SJSA1 (cell line): ENCODE data around the gene CPB1. TPM values are rescaled to one million over a fixed set of nuclear protein-coding genes. Genes with fewer than 3 reads are reported as not detected.
A peak's percentile ranks its signal among the peaks of the same experiment; 100 is the strongest.

ENCODE experiments used
- DNase-seq, 2 experiments: peaks; one replicate each; pipeline ENCODE4 v3.0.0-alpha.2; 2015 to 2020; ENCODE audit warnings: low spot score in 2 of 2, low read depth in 1 of 2
- H3K27ac ChIP-seq: fragments of 250-450 bp; sonication (Bioruptor Pico); 2 replicates; pipeline ENCODE4 v1.5.1; 2020; ENCODE audit warnings: mild to moderate bottlenecking, moderate library complexity
- H3K27me3 ChIP-seq: fragments of 250-450 bp; sonication (Bioruptor Pico); replicated peaks from 2 replicates; pipeline ENCODE4 v1.5.1; 2020; ENCODE audit warnings: mild to moderate bottlenecking, moderate library complexity
- H3K36me3 ChIP-seq: fragments of 250-450 bp; sonication (Bioruptor Pico); 2 replicates; pipeline ENCODE4 v1.5.1; 2020; ENCODE audit warnings: mild to moderate bottlenecking
- H3K4me1 ChIP-seq: fragments of 250-450 bp; sonication (Bioruptor Pico); replicated peaks from 2 replicates; pipeline ENCODE4 v1.6.1; 2021; ENCODE audit warnings: mild to moderate bottlenecking
- H3K4me3 ChIP-seq: fragments of 250-450 bp; sonication (Bioruptor Pico); 2 replicates; pipeline ENCODE4 v1.5.1; 2020; ENCODE audit warnings: mild to moderate bottlenecking
- H3K9me3 ChIP-seq: fragments of 250-450 bp; sonication (Bioruptor Pico); replicated peaks from 2 replicates; pipeline ENCODE4 v1.5.1; 2020; ENCODE audit warnings: mild to moderate bottlenecking
- total RNA-seq: library from RNA; depleted of rRNA; stranded (reverse); fragments of >200 nt; shearing (Covaris generic); gene quantifications from 2 replicates; pipeline ENCODE4 v1.2.3, GENCODE V29; 2014

CPB1 gene
- total RNA-seq, 1 experiment from 2014 or later, result not detected

GRCh38 chr3:148879256-148879655 lies 51.6 kb downstream of the CPB1 start:
- no peak for DNase-seq
- H3K36me3 ChIP-seq, result no peaks in the 10 kb centered on the region
- H3K4me1 ChIP-seq, result peaks cover 18% of the 10 kb centered on the region
- no peak overlapping the region for H3K4me3 ChIP-seq
- H3K27ac ChIP-seq, result no peak overlapping the region
- H3K9me3 ChIP-seq, result no peaks in the 10 kb centered on the region
- no peaks in the 10 kb centered on the region for H3K27me3 ChIP-seq

DNA sequence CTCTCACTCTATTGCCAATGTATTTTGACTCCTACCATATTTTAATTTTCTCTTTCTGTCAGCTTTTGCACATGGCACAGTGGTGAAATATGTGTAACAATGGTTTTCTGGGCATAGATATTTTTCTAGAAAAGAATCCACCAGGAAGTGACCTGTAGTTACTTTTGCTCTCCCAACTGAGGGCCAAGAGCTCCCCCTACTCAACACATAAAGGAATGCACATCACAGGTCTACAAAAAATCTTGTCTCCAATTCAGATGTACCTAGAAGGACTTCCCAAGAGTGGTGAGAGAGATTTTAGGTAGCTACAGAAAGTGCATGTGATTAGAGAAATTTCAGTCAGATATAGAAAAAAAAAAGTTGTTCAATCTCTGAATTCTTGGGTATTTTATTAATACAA lies 53.1 kb downstream of the CPB1 start:
- DNase-seq, result no peak
- Histone ChIP-seq H3K4me1 (peaks cover 15% of the 10 kb centered on the region), H3K27me3 (no peaks in the 10 kb centered on the region), H3K4me3 (no peak overlapping the region), H3K9me3 (no peaks in the 10 kb centered on the region), H3K27ac (no peak overlapping the region), H3K36me3 (no peaks in the 10 kb centered on the region)

- Histone ChIP-seq H3K27ac (no peak overlapping the region), H3K36me3 (no peaks in the 10 kb centered on the region)
- DNase-seq, result no peak
Observed at GRCh38 chr3:148881286-148881685, 53.7 kb downstream of the CPB1 start.

GRCh38 chr3:148882288-148882687 lies 54.7 kb downstream of the CPB1 start:
- H3K4me1 ChIP-seq, result peaks cover 15% of the 10 kb centered on the region

More at GRCh38 chr3:148881286-148881685, 53.7 kb downstream of the CPB1 start:
- Histone ChIP-seq H3K9me3 (no peaks in the 10 kb centered on the region), H3K27me3 (no peaks in the 10 kb centered on the region), H3K4me1 (peaks cover 15% of the 10 kb centered on the region), H3K4me3 (no peak overlapping the region)

GRCh38 chr3:148883163-148883562 lies 55.6 kb downstream of the CPB1 start:
- Histone ChIP-seq H3K27ac (no peak overlapping the region), H3K4me1 (peaks cover 15% of the 10 kb centered on the region), H3K9me3 (no peaks in the 10 kb centered on the region)

More at GRCh38 chr3:148882288-148882687, 54.7 kb downstream of the CPB1 start:
- Histone ChIP-seq H3K27ac (no peak overlapping the region), H3K36me3 (no peaks in the 10 kb centered on the region), H3K4me3 (no peak overlapping the region), H3K9me3 (no peaks in the 10 kb centered on the region), H3K27me3 (no peaks in the 10 kb centered on the region)
- no peak for DNase-seq

GRCh38 chr3:148884261-148884660 lies 56.6 kb downstream of the CPB1 start:
- Histone ChIP-seq H3K27ac (peak overlapping the region; percentile 18; the same call in 1 of the 2 replicates), H3K27me3 (no peaks in the 10 kb centered on the region), H3K4me1 (peaks cover 15% of the 10 kb centered on the region), H3K36me3 (no peaks in the 10 kb centered on the region), H3K4me3 (no peak overlapping the region), H3K9me3 (no peaks in the 10 kb centered on the region)
- no peak for DNase-seq

More at GRCh38 chr3:148883163-148883562, 55.6 kb downstream of the CPB1 start:
- no peaks in the 10 kb centered on the region for H3K36me3 ChIP-seq
- H3K27me3 ChIP-seq, result no peaks in the 10 kb centered on the region
- no peak for DNase-seq
- no peak overlapping the region for H3K4me3 ChIP-seq

- DNase-seq, result no peak
- Histone ChIP-seq H3K36me3 (no peaks in the 10 kb centered on the region), H3K9me3 (no peaks in the 10 kb centered on the region), H3K4me3 (no peak overlapping the region), H3K27ac (no peak overlapping the region), H3K4me1 (no peaks in the 10 kb centered on the region), H3K27me3 (no peaks in the 10 kb centered on the region)
Observed at GRCh38 chr3:148889828-148890227, 62.2 kb downstream of the CPB1 start.

- Histone ChIP-seq H3K4me1 (peaks cover 4% of the 10 kb centered on the region; the same call in 1 of the 2 replicates), H3K27ac (no peak overlapping the region), H3K36me3 (no peaks in the 10 kb centered on the region), H3K27me3 (no peaks in the 10 kb centered on the region), H3K9me3 (no peaks in the 10 kb centered on the region), H3K4me3 (no peak overlapping the region)
- DNase-seq, result no peak
Observed at GRCh38 chr3:148896062-148896461, 68.5 kb downstream of the CPB1 start.

DNA sequence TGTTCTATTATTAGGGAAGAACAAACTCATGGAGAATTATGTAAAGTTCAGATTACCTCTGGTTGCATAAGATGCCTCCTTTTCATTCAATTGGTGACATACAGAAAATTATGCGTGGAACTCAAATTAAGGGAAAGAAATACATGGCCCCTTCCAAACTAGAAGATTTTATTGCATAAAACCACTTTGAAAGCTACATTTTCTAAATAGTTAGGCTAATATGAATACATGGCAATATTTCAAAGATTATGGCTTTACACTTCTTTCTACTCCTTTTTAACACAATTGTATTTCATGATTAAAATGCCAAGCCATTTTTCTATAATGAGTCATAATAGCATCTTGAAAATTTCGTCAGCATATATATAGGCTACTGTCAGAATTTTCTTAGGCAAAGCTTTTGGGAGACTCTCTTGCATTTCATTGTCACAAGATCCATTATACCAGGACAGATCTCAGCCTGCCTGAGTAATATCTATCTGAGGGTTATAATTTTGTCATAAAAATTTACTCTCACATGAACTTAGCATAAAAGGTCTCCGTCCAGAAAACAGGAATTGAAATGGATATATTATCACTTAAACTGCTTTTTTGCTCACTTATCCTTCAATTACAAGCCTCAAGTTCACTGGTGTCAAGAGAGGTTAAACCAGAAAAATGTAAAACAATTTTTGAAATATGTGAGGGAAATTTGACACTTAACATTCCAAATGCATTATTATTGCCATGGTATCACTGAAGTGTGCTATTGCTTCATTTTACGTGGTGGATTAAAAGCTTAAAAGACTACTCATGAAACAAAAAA lies 74.6 kb downstream of the CPB1 start:
- H3K27ac ChIP-seq, result no peak overlapping the region
- H3K36me3 ChIP-seq, result no peaks in the 10 kb centered on the region
- peaks cover 17% of the 10 kb centered on the region for H3K4me1 ChIP-seq
- peak in 1 of 2 experiments; percentile 21 for DNase-seq
- no peak overlapping the region for H3K4me3 ChIP-seq
- no peaks in the 10 kb centered on the region for H3K27me3 ChIP-seq
- H3K9me3 ChIP-seq, result no peaks in the 10 kb centered on the region

DNA sequence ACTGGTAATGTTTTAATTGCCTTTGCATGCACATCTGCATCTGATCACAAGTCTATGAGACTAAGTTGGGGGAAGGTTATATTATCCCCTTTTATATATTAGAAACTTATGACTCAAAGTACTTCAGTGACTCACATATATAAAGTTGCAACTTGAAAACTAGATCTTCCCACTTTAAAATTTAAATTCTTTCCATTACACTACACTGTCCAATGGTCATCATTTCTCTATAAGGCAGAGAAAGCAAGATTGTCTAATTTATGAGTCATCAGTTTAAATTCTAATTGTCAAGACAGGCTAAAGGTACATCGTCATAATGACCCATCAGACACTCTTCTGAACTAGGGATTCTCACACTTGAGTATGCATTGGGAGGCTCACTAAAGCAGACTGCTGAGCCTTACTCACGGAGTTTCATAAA lies 75.4 kb downstream of the CPB1 start:
- Histone ChIP-seq H3K27ac (no peak overlapping the region), H3K9me3 (no peaks in the 10 kb centered on the region), H3K36me3 (no peaks in the 10 kb centered on the region), H3K4me3 (no peak overlapping the region), H3K27me3 (no peaks in the 10 kb centered on the region), H3K4me1 (peaks cover 13% of the 10 kb centered on the region)
- no peak for DNase-seq

GRCh38 chr3:148903941-148904340 lies 76.3 kb downstream of the CPB1 start:
- peaks cover 13% of the 10 kb centered on the region for H3K4me1 ChIP-seq
- H3K27ac ChIP-seq, result no peak overlapping the region
- DNase-seq, result no peak
- no peaks in the 10 kb centered on the region for H3K27me3 ChIP-seq
- no peak overlapping the region for H3K4me3 ChIP-seq
- H3K36me3 ChIP-seq, result no peaks in the 10 kb centered on the region
- no peaks in the 10 kb centered on the region for H3K9me3 ChIP-seq

GRCh38 chr3:148906667-148907066 lies 79.1 kb downstream of the CPB1 start:
- H3K27ac ChIP-seq, result no peak overlapping the region
- no peak overlapping the region for H3K4me3 ChIP-seq
- H3K4me1 ChIP-seq, result peaks cover 13% of the 10 kb centered on the region
- no peaks in the 10 kb centered on the region for H3K36me3 ChIP-seq
- no peaks in the 10 kb centered on the region for H3K27me3 ChIP-seq
- H3K9me3 ChIP-seq, result no peaks in the 10 kb centered on the region
- DNase-seq, result no peak
